HT-29 (cell line): Measurements from ENCODE around the gene ZBTB7B. TPM values are rescaled to one million over a fixed set of nuclear protein-coding genes. Genes with fewer than 3 reads are reported as not detected.

Experiments used
- DNase-seq: peaks from one replicate; pipeline ENCODE4 v3.0.0-alpha.2; 2015; ENCODE audit warnings: low spot score
- total RNA-seq: library from RNA; depleted of rRNA; stranded (reverse); fragments of >200 nt; shearing (Covaris generic); gene quantifications from 2 replicates; pipeline ENCODE4 v1.2.3, GENCODE V29; 2014

The ZBTB7B gene
- total RNA-seq, 1 experiment from 2014 or later: 83.4 TPM

DNA sequence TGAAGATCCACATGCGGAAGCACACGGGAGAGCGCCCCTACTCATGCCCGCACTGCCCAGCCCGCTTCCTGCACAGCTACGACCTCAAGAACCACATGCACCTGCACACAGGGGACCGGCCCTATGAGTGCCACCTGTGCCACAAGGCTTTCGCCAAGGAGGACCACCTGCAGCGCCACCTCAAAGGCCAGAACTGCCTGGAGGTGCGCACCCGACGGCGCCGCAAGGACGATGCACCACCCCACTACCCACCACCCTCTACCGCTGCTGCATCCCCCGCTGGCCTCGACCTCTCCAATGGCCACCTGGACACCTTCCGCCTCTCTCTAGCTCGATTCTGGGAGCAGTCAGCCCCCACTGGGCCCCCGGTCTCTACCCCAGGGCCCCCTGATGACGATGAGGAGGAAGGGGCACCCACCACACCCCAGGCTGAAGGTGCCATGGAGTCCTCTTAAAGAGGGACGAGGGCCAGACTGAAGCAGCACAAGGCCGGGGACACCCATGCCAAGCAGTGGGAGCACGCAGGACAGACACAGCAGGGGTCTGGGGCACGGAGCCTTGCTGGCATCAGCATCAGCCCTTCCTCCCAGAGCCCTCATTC is 13.7 kb downstream of the ZBTB7B start:
- DNase-seq: no peak

GRCh38 chr1:155017041-155017945 is 14.7 kb downstream of the ZBTB7B start:
- peak; percentile 96 for DNase-seq

GRCh38 chr1:155017946-155018316 is 15.3 kb downstream of the ZBTB7B start:
- DNase-seq: no peak

DNA sequence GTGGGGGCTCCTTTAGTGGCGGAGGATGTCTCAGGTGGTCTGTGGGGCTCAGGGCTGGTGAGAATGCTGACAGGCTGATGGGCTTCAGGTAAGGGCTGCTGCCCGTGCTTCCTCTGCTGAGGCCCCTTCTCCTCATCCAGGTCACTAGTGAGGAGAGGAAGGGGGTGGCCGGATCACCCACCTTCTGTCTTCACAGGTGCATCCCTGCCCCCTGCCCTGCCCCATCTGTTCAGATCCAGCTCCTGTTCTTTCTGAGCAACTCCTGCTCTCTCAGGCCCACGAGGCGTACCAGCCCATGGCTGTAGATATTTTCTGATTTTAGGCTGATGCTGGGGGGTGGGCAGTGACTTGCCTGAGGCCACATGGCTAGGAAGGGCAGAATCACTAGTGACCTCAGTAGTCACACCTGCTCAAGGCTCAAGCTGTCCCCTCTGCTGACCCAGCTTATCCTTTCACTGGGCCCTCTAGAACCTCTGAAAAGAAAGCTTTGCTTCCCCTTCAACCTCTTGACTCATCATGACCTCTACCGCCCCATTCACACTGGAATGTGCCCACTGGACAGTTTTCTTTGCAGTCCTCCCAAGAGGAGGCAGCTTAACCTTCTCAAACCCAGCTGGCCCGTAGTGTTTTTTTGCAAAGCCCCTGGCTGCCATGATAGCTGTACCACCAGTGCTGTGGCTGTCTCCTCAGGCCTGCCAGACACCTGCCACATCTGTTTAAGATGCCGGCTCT is 16.2 kb downstream of the ZBTB7B start:
- DNase-seq: no peak

GRCh38 chr1:155019377-155020245 is 17.0 kb downstream of the ZBTB7B start:
- no peak for DNase-seq

DNA sequence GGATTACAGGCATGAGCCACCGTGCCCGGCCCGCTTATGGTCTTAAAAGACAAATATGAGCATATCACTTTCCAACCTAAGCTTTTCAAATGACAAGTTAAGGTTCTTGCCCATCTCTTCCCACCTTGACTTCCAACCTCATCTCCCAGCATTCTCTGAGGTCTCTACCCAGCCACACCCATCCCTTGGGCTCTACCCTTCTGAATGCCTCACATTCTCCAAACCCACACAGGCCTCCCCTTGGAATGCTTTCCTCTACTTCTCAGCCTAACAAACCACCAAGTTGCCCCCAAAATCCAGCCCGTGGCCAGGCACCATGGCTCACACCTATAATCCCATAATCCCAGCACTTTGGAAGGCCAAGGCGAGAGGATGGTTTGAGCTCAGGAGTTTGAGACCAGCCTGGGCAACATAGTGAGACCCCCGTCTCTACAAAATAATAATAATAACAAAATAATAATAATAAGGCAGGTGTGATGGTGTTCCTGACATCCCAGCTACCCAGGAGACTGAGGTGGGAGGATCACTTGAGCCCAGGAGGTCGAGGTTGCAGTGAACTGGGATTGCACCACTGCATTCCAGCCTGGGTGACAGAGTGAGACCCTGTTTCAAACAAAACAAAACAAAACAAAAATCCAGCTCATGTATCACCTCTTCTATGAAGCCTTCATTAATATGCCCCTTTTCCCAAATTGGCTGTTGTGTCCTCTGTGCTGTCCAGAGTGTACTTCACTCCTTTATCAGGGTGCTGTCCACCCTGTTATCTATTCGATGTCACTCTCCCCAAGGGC is 19.7 kb downstream of the ZBTB7B start:
- no peak for DNase-seq

DNA sequence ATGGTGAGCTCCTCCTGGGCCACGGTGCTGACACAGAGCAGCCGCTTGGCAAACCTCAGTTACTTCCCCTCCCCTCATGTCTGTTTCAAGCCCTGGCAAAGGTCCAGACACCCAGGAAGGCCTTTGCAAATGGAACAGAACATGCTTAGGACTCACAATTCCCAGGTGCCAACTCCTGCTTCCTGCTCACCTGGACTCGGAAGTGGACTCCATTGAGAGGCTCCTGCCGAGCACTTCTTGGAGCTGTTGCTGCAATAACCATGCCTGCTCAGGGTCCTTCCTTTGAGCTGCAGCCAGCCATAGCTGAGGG is 20.3 kb downstream of the ZBTB7B start:
- DNase-seq: peak; percentile 55

DNA sequence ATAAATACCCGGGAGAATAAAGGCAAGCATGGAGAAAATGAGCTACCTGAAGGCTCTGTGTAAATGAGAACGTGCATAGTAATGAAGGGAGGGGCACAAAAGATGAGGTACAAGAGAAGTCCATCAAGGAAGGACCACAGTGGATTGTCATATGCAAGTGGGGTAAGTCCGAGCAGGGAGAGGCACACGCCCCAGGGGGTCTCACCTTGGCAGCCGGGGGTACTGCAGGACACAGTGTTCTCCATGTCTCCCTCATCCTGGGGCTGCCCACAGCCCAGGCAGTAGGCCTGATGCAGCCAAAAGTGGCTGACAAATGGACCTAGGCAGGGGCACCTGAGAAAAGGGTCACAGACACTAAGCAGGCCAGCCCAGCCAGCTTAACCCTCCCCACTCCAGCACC is 21.0 kb downstream of the ZBTB7B start:
- no peak for DNase-seq

- no peak for DNase-seq
Observed at GRCh38 chr1:155024315-155024714, 21.7 kb downstream of the ZBTB7B start.

GRCh38 chr1:155026154-155026553 is 23.6 kb downstream of the ZBTB7B start:
- no peak for DNase-seq

GRCh38 chr1:155026588-155026987 is 24.0 kb downstream of the ZBTB7B start:
- DNase-seq: no peak

DNA sequence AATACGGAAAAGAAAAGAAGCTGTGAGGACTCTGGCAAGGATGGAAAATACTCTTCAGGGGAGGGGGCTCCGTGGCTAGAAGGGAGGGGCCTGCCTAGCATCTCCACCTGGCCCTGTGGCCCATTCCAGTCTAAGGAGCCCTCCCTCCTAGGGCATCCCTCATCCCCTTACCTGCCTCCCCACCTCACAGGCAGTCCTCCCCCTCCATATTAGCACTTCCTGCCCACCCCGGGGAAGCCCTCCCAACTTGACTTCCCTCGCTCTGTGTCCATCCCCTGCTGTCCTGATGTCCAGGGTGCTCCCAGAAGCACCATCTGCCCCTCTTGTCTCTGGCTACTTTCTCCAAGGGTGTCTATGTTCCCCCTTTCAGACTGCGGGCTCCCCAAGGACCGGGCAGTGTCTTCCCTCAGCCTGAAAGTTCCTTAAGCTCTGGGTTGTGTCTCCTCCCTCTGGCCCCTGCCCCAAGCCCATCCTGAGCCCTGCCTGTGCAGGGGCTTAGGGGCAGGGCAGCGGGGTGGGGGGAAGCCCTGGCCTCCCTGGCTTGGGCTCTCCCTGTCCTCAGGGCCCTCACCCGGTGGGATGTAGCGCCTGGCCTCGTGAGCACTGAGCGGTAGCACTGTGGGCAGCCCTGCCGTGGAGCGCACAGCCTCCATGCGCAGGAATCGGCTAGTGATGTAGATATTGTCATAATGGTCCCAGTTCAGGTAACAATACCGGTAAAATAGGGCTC is 27.1 kb downstream of the ZBTB7B start:
- DNase-seq: no peak

DNA sequence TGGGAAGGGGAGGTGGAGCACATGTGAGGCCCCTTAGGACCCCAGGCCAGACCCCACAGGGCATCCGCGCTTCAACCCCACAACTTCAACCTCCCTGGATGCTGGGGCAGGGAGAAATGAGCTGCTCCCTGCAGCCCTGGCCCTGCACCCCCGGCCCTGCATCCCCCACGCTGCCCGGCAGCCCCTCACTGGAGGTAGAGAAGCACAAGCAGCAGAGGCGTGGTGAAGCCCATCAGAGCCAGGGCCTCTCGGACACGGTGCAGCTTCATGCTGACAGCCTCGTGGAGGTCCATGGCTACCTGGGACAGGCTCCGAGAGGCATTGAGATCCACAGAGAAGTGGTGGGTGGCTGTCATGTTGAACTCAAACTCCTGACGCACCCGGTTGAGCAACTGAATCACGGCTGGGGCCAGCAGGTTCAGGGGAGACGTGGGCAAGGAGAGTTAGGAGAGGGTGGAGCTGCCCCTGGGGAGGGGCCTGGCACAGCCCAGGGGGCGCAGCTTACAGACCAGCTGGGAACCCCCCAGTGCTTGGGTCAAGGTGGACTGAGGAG is 27.7 kb downstream of the ZBTB7B start:
- DNase-seq: no peak

GRCh38 chr1:155030899-155031298 is 28.3 kb downstream of the ZBTB7B start:
- no peak for DNase-seq

GRCh38 chr1:155032886-155033285 is 30.3 kb downstream of the ZBTB7B start:
- no peak for DNase-seq

DNA sequence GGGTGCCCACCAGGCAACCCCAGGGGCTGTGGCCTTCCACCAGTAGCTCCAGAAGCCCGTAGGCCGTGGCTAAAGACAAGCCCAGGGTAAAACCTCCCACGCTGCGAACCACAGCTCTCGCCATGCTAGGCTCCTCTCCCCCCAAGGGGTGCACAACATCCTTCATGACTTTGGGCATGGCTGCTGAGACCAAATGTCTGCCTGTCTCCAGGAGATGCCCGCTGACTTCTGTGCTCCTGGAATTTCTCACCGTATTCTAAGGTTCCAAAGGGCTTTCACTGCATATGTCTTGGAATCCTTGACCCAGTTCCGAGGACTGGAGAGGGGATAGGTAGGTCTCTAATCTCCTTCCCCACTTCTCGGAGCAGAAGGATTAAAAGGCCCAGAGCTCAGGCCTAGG is 30.9 kb downstream of the ZBTB7B start, which contains the start of the genes DCST1 and DCST2:
TSS of gene DCST1 (plus strand) at position 301 of the 400 bp plus-strand sequence. CDS start 213 bp downstream, outside the sequence.
TSS of gene DCST2 (minus strand) at position 258 of the 400 bp plus-strand sequence. CDS start at position 178, 80 bp downstream.
- DNase-seq: no peak

GRCh38 chr1:155034318-155035208 is 32.0 kb downstream of the ZBTB7B start:
- no peak for DNase-seq

- no peak for DNase-seq
Observed at GRCh38 chr1:155035936-155036335, 33.3 kb downstream of the ZBTB7B start.
